ENCODE results near the gene TUBB2A. TPM values are rescaled to one million over a fixed set of nuclear protein-coding genes. Genes with fewer than 3 reads are reported as not detected.

The TUBB2A gene
- total and polyA plus RNA-seq, 10 of the 15 experiments (the other 5 are each of a cell fraction or from before 2014, with no cell fraction given): 2.2 to 49.5 (median 31.3) TPM

- 94% methylated on average over 15 of the region's 15 CpGs for WGBS (ENCODE audit: insufficient coverage, insufficient replicate concordance, low lambda C conversion rate, missing lambda C conversion rate)
- intact Hi-C loops (cut with micrococcal nuclease; ENCODE audit: unreplicated experiment): no loop called here
- no peak overlapping the region for H3K9ac ChIP-seq (ENCODE audit: control insufficient read depth, insufficient read depth, low read length)
- H3K4me2 ChIP-seq (ENCODE audit: control insufficient read depth, insufficient read depth): no peak overlapping the region
- no peak overlapping the region for H3K27ac ChIP-seq (ENCODE audit: control insufficient read depth, insufficient read depth)
- ATAC-seq (no peak), FAIRE-seq (no peak), DNase-seq (ENCODE audit: low read depth, low spot score) (no peak)
- ChIA-PET SMC1A (ENCODE audit: uncharacterized antibody, unreplicated experiment) (no interaction called here), POLR2A (no interaction called here), CTCF (interaction anchor here (2.2 kb wide), 1 partner anchor 120 kb away, joined by 11 read pairs; no protein-coding TSS in a partner anchor), RAD21 (ENCODE audit: unreplicated experiment) (no interaction called here)
- in situ Hi-C loops (cut with MboI): no loop called here
- H3K79me2 ChIP-seq (ENCODE audit: control insufficient read depth, insufficient read depth, low read length): no peaks in the 10 kb centered on the region
- no peak overlapping the region for H3K4me3 ChIP-seq
- H3K27me3 ChIP-seq (replicated peaks in 1 of 2; ENCODE audit: control insufficient read depth in 2 of 2, insufficient read depth in 2 of 2, low read length in 1 of 2): no peaks in the 10 kb centered on the region
- no peaks in the 10 kb centered on the region; the same call in 1 of the 2 replicates for H3K4me1 ChIP-seq (ENCODE audit: control insufficient read depth, insufficient read depth, low read length)
- H2AFZ ChIP-seq (ENCODE audit: control insufficient read depth, low read depth, low read length): no peak overlapping the region
- no peaks in the 10 kb centered on the region for H3K9me3 ChIP-seq (replicated peaks; ENCODE audit: control insufficient read depth, insufficient read depth, low read length)
- no TSS peak for BruUV-seq (replicated peaks)
- no peaks in the 10 kb centered on the region for H3K36me3 ChIP-seq (ENCODE audit: control insufficient read depth in 2 of 2, insufficient read depth in 2 of 2, low read length in 1 of 2)
- no peaks in the 10 kb centered on the region for H4K20me1 ChIP-seq (ENCODE audit: control insufficient read depth, insufficient read depth)
- TF ChIP-seq MEF2A (IDR thresholded peaks at IDR 0.05; ENCODE audit: insufficient read depth, low read depth, low read length) (no peak), ETV6 (conservative IDR thresholded peaks at IDR 0.05 in 1 of 2, IDR thresholded peaks at IDR 0.05 in 1 of 2; ENCODE audit: borderline replicate concordance in 1 of 2, low read depth in 1 of 2) (no peak), CBFB (IDR thresholded peaks at IDR 0.05; ENCODE audit: low read depth) (no peak), PKNOX1 (IDR thresholded peaks at IDR 0.05) (no peak), MXI1 (IDR thresholded peaks at IDR 0.05; ENCODE audit: low read depth, low read length) (no peak), TCF12 (IDR thresholded peaks at IDR 0.05; ENCODE audit: low read depth, low read length) (no peak), RCOR1 (conservative IDR thresholded peaks at IDR 0.05; ENCODE audit: low read depth, low read length) (no peak), NR2F1 (conservative IDR thresholded peaks at IDR 0.05) (no peak), MYB (IDR thresholded peaks at IDR 0.05; ENCODE audit: borderline replicate concordance, low read depth, low read length) (no peak), ZNF274 (IDR thresholded peaks at IDR 0.05; ENCODE audit: insufficient read depth, insufficient read length) (no peak), KDM1A (IDR thresholded peaks at IDR 0.05; ENCODE audit: borderline replicate concordance) (no peak), SREBF2 (IDR thresholded peaks at IDR 0.05; ENCODE audit: low read length) (no peak)
- TF ChIP-seq, protein P1, sequence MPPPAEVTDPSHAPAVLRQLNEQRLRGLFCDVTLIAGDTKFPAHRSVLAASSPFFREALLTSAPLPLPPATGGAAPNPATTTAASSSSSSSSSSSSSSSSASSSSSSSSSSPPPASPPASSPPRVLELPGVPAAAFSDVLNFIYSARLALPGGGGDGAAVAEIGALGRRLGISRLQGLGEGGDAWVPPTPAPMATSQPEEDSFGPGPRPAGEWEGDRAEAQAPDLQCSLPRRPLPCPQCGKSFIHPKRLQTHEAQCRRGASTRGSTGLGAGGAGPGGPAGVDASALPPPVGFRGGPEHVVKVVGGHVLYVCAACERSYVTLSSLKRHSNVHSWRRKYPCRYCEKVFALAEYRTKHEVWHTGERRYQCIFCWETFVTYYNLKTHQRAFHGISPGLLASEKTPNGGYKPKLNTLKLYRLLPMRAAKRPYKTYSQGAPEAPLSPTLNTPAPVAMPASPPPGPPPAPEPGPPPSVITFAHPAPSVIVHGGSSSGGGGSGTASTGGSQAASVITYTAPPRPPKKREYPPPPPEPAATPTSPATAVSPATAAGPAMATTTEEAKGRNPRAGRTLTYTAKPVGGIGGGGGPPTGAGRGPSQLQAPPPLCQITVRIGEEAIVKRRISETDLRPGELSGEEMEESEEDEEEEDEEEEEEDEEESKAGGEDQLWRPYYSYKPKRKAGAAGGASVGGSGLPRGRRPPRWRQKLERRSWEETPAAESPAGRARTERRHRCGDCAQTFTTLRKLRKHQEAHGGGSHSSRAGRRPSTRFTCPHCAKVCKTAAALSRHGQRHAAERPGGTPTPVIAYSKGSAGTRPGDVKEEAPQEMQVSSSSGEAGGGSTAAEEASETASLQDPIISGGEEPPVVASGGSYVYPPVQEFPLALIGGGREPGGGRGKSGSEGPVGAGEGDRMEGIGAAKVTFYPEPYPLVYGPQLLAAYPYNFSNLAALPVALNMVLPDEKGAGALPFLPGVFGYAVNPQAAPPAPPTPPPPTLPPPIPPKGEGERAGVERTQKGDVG (CRISPR knock-in tag; IDR thresholded peaks at IDR 0.05): no peak
- TF ChIP-seq, protein P2, sequence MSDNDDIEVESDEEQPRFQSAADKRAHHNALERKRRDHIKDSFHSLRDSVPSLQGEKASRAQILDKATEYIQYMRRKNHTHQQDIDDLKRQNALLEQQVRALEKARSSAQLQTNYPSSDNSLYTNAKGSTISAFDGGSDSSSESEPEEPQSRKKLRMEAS (IDR thresholded peaks at IDR 0.05; ENCODE audit: low read depth, low read length): no peak
- TF ChIP-seq, protein P3, sequence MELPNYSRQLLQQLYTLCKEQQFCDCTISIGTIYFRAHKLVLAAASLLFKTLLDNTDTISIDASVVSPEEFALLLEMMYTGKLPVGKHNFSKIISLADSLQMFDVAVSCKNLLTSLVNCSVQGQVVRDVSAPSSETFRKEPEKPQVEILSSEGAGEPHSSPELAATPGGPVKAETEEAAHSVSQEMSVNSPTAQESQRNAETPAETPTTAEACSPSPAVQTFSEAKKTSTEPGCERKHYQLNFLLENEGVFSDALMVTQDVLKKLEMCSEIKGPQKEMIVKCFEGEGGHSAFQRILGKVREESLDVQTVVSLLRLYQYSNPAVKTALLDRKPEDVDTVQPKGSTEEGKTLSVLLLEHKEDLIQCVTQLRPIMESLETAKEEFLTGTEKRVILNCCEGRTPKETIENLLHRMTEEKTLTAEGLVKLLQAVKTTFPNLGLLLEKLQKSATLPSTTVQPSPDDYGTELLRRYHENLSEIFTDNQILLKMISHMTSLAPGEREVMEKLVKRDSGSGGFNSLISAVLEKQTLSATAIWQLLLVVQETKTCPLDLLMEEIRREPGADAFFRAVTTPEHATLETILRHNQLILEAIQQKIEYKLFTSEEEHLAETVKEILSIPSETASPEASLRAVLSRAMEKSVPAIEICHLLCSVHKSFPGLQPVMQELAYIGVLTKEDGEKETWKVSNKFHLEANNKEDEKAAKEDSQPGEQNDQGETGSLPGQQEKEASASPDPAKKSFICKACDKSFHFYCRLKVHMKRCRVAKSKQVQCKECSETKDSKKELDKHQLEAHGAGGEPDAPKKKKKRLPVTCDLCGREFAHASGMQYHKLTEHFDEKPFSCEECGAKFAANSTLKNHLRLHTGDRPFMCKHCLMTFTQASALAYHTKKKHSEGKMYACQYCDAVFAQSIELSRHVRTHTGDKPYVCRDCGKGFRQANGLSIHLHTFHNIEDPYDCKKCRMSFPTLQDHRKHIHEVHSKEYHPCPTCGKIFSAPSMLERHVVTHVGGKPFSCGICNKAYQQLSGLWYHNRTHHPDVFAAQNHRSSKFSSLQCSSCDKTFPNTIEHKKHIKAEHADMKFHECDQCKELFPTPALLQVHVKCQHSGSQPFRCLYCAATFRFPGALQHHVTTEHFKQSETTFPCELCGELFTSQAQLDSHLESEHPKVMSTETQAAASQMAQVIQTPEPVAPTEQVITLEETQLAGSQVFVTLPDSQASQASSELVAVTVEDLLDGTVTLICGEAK (IDR thresholded peaks at IDR 0.05; ENCODE audit: borderline replicate concordance): no peak
These were observed 25.6 kb downstream of the TUBB2A start for GRCh38 chr6:3131695-3132094.

Data from GM12878 (cell line).